ENCODE data around the gene MCFD2. TPM values are rescaled to one million over a fixed set of nuclear protein-coding genes. Genes with fewer than 3 reads are reported as not detected.

Gene MCFD2
- total RNA-seq, 1 experiment from 2014 or later: 108 TPM

DNA sequence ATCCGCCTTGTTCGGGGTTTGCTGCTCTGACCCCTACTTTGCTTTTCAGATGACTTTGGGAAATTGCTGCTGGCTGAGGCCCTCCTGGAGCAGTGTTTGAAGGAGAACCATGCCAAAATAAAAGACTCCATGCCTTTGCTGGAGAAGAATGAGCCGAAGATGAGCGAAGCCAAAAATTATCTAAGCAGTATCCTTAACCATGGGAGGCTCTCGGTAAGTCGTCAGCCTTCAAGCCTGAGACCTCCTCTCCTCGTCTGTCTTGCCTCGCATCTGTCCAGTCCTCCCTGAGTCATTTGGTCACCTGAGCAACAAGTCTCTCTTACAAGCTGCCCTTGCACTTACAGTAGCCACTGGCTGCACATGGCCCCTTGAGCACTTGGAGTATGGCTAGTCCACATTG is 34.7 kb upstream of the MCFD2 start:
- Mint-ChIP-seq H3K27ac (ENCODE audit: unreplicated experiment) (no peak overlapping the region), H3K27me3 (ENCODE audit: unreplicated experiment) (no peaks in the 10 kb centered on the region), H3K4me3 (ENCODE audit: low read depth, unreplicated experiment) (no peak overlapping the region), H3K9me3 (ENCODE audit: low read depth, unreplicated experiment) (no peaks in the 10 kb centered on the region), H3K36me3 (ENCODE audit: insufficient read depth, unreplicated experiment) (peaks cover 16% of the 10 kb centered on the region), H3K4me1 (ENCODE audit: low read depth, unreplicated experiment) (peaks cover 15% of the 10 kb centered on the region)
- CTCF ChIA-PET: no interaction called here
- no peak for DNase-seq
- intact Hi-C loops (cut with micrococcal nuclease; ENCODE audit: unreplicated experiment): no loop called here
- TF ChIP-seq, protein P1, sequence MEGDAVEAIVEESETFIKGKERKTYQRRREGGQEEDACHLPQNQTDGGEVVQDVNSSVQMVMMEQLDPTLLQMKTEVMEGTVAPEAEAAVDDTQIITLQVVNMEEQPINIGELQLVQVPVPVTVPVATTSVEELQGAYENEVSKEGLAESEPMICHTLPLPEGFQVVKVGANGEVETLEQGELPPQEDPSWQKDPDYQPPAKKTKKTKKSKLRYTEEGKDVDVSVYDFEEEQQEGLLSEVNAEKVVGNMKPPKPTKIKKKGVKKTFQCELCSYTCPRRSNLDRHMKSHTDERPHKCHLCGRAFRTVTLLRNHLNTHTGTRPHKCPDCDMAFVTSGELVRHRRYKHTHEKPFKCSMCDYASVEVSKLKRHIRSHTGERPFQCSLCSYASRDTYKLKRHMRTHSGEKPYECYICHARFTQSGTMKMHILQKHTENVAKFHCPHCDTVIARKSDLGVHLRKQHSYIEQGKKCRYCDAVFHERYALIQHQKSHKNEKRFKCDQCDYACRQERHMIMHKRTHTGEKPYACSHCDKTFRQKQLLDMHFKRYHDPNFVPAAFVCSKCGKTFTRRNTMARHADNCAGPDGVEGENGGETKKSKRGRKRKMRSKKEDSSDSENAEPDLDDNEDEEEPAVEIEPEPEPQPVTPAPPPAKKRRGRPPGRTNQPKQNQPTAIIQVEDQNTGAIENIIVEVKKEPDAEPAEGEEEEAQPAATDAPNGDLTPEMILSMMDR (IDR thresholded peaks at IDR 0.05; ENCODE audit: unreplicated experiment): no peak
- no TSS peak for BruUV-seq (replicated peaks)

DNA sequence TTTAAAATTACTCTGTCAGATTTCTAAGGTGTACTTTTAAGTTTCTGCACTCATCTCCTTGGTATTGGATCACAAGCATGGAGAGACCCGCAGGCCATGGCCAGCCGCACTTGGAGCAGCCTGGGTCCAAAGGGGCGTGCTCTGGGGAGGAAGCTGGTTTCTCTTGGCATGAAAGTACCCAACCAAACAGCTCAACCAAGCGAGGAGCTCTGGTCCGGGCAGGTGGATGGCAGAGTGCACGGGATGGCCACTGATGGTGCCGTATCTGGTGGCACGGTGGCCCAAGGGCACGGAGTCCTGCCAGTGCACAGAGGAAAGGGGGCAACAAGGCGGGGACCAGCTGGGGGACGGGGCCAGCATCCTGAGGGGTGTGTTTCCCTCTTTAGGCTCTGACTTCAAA is 32.2 kb upstream of the MCFD2 start:
- no TSS peak for BruUV-seq (replicated peaks)
- H3K27ac Mint-ChIP-seq (ENCODE audit: unreplicated experiment): no peak overlapping the region
- no peaks in the 10 kb centered on the region for H3K27me3 Mint-ChIP-seq (ENCODE audit: unreplicated experiment)
- TF ChIP-seq, protein P1 (IDR thresholded peaks at IDR 0.05; ENCODE audit: unreplicated experiment): no peak
- intact Hi-C loops (cut with micrococcal nuclease; ENCODE audit: unreplicated experiment): no loop called here
- H3K4me1 Mint-ChIP-seq (ENCODE audit: low read depth, unreplicated experiment): peaks cover 11% of the 10 kb centered on the region
- no peaks in the 10 kb centered on the region for H3K9me3 Mint-ChIP-seq (ENCODE audit: low read depth, unreplicated experiment)
- CTCF ChIA-PET: no interaction called here
- H3K4me3 Mint-ChIP-seq (ENCODE audit: low read depth, unreplicated experiment): no peak overlapping the region
- H3K36me3 Mint-ChIP-seq (ENCODE audit: insufficient read depth, unreplicated experiment): no peaks in the 10 kb centered on the region
- no peak for DNase-seq

DNA sequence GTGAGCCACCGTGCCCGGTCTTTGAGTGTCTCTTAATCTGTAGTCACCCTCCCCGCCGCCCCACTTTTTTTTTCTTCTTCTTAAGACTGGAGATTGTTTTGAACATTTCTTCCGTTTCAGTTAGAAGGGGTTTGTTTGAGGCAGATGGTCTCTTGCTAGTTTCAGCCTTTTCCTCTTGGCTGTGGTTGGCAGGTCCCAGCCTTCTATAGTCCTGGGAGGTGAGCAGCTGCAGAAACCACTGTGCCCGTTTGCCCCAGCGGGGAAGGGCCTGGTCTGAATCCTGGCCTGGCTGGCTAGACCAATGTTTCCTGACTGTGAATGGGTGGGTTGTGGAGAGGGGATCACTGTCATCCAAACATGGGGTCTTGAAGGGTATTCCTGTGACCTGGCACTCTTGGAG is 30.1 kb upstream of the MCFD2 start:
- TF ChIP-seq, protein P1 (IDR thresholded peaks at IDR 0.05; ENCODE audit: unreplicated experiment): no peak
- H3K36me3 Mint-ChIP-seq (ENCODE audit: insufficient read depth, unreplicated experiment): peaks cover 15% of the 10 kb centered on the region
- no peaks in the 10 kb centered on the region for H3K9me3 Mint-ChIP-seq (ENCODE audit: low read depth, unreplicated experiment)
- no peak overlapping the region for H3K4me3 Mint-ChIP-seq (ENCODE audit: low read depth, unreplicated experiment)
- no peak for DNase-seq
- no peaks in the 10 kb centered on the region for H3K27me3 Mint-ChIP-seq (ENCODE audit: unreplicated experiment)
- no TSS peak for BruUV-seq (replicated peaks)
- peaks cover 14% of the 10 kb centered on the region for H3K4me1 Mint-ChIP-seq (ENCODE audit: low read depth, unreplicated experiment)
- CTCF ChIA-PET: no interaction called here
- intact Hi-C loops (cut with micrococcal nuclease; ENCODE audit: unreplicated experiment): no loop called here
- H3K27ac Mint-ChIP-seq (ENCODE audit: unreplicated experiment): no peak overlapping the region

DNA sequence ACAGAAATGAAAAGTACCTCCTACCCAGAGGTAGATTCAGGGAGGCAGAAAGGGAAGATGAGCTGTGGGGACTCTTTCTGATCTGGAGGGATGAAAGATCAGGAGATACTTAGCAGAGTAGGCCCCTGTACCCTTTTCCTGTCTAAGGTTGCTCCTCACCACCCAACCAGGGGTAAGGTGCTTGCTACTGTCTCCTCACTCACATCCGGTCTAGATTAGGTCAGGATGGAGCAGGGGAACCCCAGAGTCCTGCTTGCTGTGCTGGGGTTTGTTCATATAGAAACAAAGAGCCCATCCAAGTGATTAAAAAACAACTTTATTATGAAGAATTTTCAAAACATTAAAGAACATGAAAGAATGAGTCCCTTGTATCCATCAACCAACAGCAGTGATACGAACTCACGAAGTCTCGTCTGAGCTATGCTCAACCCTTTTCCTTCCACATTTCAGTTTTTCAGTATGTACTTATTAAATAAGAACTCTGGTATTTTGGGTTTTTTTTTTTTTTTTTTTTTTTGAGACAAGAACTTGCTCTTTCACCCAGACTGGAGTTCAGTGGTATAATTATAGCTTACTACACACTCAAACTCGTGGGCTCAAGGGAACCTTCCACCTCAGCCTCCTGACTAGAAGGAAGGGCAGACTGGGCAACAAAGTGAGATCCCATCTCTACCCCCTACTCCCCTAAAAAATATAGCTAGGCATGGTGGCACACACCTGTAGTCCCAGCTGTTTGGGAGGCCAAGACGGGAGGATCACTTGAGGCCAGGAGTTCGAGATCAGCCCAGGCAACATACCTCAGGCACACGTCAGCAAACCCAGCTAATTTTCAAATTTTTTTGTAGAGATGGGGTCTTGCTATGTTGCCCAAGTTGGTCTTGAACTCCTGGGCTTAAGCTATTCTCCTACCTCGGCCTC is 28.5 kb upstream of the MCFD2 start:
- Mint-ChIP-seq H3K27ac (ENCODE audit: unreplicated experiment) (no peak overlapping the region), H3K9me3 (ENCODE audit: low read depth, unreplicated experiment) (no peaks in the 10 kb centered on the region), H3K27me3 (ENCODE audit: unreplicated experiment) (no peaks in the 10 kb centered on the region), H3K4me3 (ENCODE audit: low read depth, unreplicated experiment) (no peak overlapping the region), H3K4me1 (ENCODE audit: low read depth, unreplicated experiment) (peaks cover 30% of the 10 kb centered on the region), H3K36me3 (ENCODE audit: insufficient read depth, unreplicated experiment) (peaks cover 22% of the 10 kb centered on the region)
- DNase-seq: no peak
- no TSS peak for BruUV-seq (replicated peaks)
- CTCF ChIA-PET: interaction anchor here (0.9 kb wide), 1 partner anchor 18 kb away, joined by 3 read pairs; no protein-coding TSS in a partner anchor
- intact Hi-C loops (cut with micrococcal nuclease; ENCODE audit: unreplicated experiment): no loop called here
- TF ChIP-seq, protein P1 (IDR thresholded peaks at IDR 0.05; ENCODE audit: unreplicated experiment): no peak

All from Calu3 (cell line).